Right lobe of liver (tissue), 6 donors: ENCODE measurements around the gene AQP1. TPM values are rescaled to one million over a fixed set of nuclear protein-coding genes. Genes with fewer than 3 reads are reported as not detected.

Source experiments
- ATAC-seq, 4 donors: fragments of 200-7000 bp; cut with Tn5 transposase; one replicate each; pipeline ENCODE4 v1.9.1; 2020; ENCODE audit warnings: mild to moderate bottlenecking in 4 of 4, moderate library complexity in 4 of 4
- DNase-seq, 3 donors: peaks; one replicate each; pipeline ENCODE4 v3.0.0-alpha.2; 2020
- H3K27ac ChIP-seq, 3 donors: fragments of 200-600 bp; one replicate each; pipeline ENCODE4 v1.8.0; 2022
- H3K27me3 ChIP-seq, 2 donors: fragments of 200-600 bp; one replicate each; pipeline ENCODE4 v1.8.0; 2022
- H3K36me3 ChIP-seq, 4 donors: fragments of 200-600 bp; sonication (generic) in 1 of 4; one replicate each; pipeline versions ENCODE4 v1.5.1 to v1.8.0; 2017 to 2022; ENCODE audit warnings: control low read depth in 1 of 4
- H3K4me1 ChIP-seq, 4 donors: fragments of 200-600 bp; sonication (generic) in 1 of 4; one replicate each; pipeline versions ENCODE4 v1.5.1 to v1.8.0; 2017 to 2022; ENCODE audit warnings: control low read depth in 1 of 4
- H3K4me3 ChIP-seq, 3 donors: fragments of 200-600 bp; one replicate each; pipeline ENCODE4 v1.8.0; 2022
- H3K9me3 ChIP-seq, 4 donors: fragments of 200-600 bp; sonication (generic) in 1 of 4; one replicate each; pipeline versions ENCODE4 v1.5.1 to v1.8.0; 2017 to 2022; ENCODE audit warnings: control low read depth in 1 of 4
- CTCF ChIP-seq, 4 donors: fragments of 200-600 bp in 3 of 4; fragments of 450-650 bp in 1 of 4; IDR thresholded peaks; one replicate each; pipeline versions ENCODE4 v1.5.1 to v1.8.0; 2016 to 2022; ENCODE audit warnings: antibody characterized with exemption in 4 of 4, mild to moderate bottlenecking in 2 of 4
- POLR2A ChIP-seq: fragments of 450-650 bp; IDR thresholded peaks from one replicate; pipeline ENCODE4 v1.6.1; 2017; ENCODE audit warnings: antibody characterized with exemption, mild to moderate bottlenecking
- WGBS: methylation state at CpG from one replicate; pipeline ENCODE4 v1.1.6; 2018; ENCODE audit warnings: low coverage, low lambda C conversion rate; ENCODE audit not compliant: insufficient coverage; ENCODE audit errors: missing lambda C conversion rate; 5-methylcytosine and 5-hydroxymethylcytosine counted together
- intact Hi-C, 2 donors: fragments of 100-400 bp; cut with DNase I; formaldehyde crosslinking; loops; one replicate each; pipeline versions ENCODE4 v1.11.2 to v1.14.1; 2022
- total RNA-seq, 6 experiments: library from RNA; depleted of rRNA in 2 of 6; stranded (reverse); fragments of >200 nt in 2 of 6; fragmentation: NEBNext Ultra II Directional in 3 of 6; extraction: Animal tissue kit (Norgen Biotek cat#: 25700) in 3 of 6; gene quantifications; one replicate each; pipeline versions ENCODE4 v1.1.0 to v1.2.4, GENCODE V29; 2016 to 2023
- donor health status: DM: no; HTN: yes; CAD: no.
- donor health status: DM: no; HTN: no; CAD: no.
- donor health status: DM: no; HTN: no; CAD: no.
- donor health status: DM: no; HTN: yes; CAD: no.
- donor health status: DM: no; HTN: yes; CAD: no.

Gene AQP1
- total RNA-seq, 6 experiments from 2014 or later = 11.3 to 20.8 (median 14.8) TPM

GRCh38 chr7:30956704-30957103, 45.1 kb downstream of the AQP1 start:
- no peaks in the 10 kb centered on the region for H3K27me3 ChIP-seq
- 87% methylated on average over 1 of the region's 1 CpG for WGBS
- H3K9me3 ChIP-seq = no peaks in the 10 kb centered on the region
- intact Hi-C loops = no loop called here
- TF ChIP-seq POLR2A (no peak), CTCF (IDR thresholded peaks at IDR 0.05) (no peak)
- H3K4me3 ChIP-seq = no peak overlapping the region
- no peak for ATAC-seq
- H3K27ac ChIP-seq = no peak overlapping the region
- no peaks in the 10 kb centered on the region for H3K36me3 ChIP-seq
- H3K4me1 ChIP-seq = no peaks in the 10 kb centered on the region
- no peak for DNase-seq

GRCh38 chr7:30963842-30964241, 52.2 kb downstream of the AQP1 start, which contains the start of gene GHRHR:
TSS of gene GHRHR (plus strand) at chr7:30963953. CDS start at chr7:30964069, 116 bp downstream.
- Histone ChIP-seq H3K9me3 (no peaks in the 10 kb centered on the region), H3K36me3 (no peaks in the 10 kb centered on the region), H3K4me3 (no peak within 1 kb of the TSS), H3K27me3 (no peaks in the 10 kb centered on the region), H3K4me1 (no peaks in the 10 kb centered on the region), H3K27ac (no peak within 1 kb of the TSS)
- DNase-seq (no peak), ATAC-seq (peak in 1 of 4 donors; percentile 27)
- intact Hi-C loops = no loop called here
- TF ChIP-seq CTCF (IDR thresholded peaks at IDR 0.05) (no peak), POLR2A (no peak)
- no CpG with 5 or more reads among the region's 11 CpGs for WGBS

GRCh38 chr7:30965372-30965771, 53.7 kb downstream of the AQP1 start:
- no peaks in the 10 kb centered on the region for H3K36me3 ChIP-seq
- intact Hi-C loops = no loop called here
- H3K4me1 ChIP-seq = no peaks in the 10 kb centered on the region
- H3K27ac ChIP-seq = no peak overlapping the region
- ATAC-seq (no peak), DNase-seq (no peak)
- H3K9me3 ChIP-seq = no peaks in the 10 kb centered on the region
- H3K4me3 ChIP-seq = no peak overlapping the region
- H3K27me3 ChIP-seq = no peaks in the 10 kb centered on the region
- TF ChIP-seq CTCF (IDR thresholded peaks at IDR 0.05) (no peak), POLR2A (no peak)
- no CpG with 5 or more reads among the region's 4 CpGs for WGBS

GRCh38 chr7:30965883-30966282, 54.2 kb downstream of the AQP1 start:
- H3K27ac ChIP-seq = no peak overlapping the region
- ATAC-seq (no peak), DNase-seq (no peak)
- WGBS = 53% methylated on average over 6 of the region's 9 CpGs
- H3K4me3 ChIP-seq = no peak overlapping the region
- no peaks in the 10 kb centered on the region for H3K9me3 ChIP-seq
- no peaks in the 10 kb centered on the region for H3K27me3 ChIP-seq
- intact Hi-C loops = no loop called here
- no peaks in the 10 kb centered on the region for H3K36me3 ChIP-seq
- no peaks in the 10 kb centered on the region for H3K4me1 ChIP-seq
- TF ChIP-seq POLR2A = no peak
- no peak for TF ChIP-seq CTCF (IDR thresholded peaks at IDR 0.05)

- WGBS = 58% methylated on average over 2 of the region's 2 CpGs
Measured at GRCh38 chr7:30968294-30968693, 56.6 kb downstream of the AQP1 start.

More at GRCh38 chr7:30968294-30968693, 56.6 kb downstream of the AQP1 start:
- intact Hi-C loops = no loop called here
- no peak overlapping the region for H3K4me3 ChIP-seq
- DNase-seq (no peak), ATAC-seq (no peak)
- H3K27ac ChIP-seq = no peak overlapping the region
- no peaks in the 10 kb centered on the region for H3K9me3 ChIP-seq
- no peaks in the 10 kb centered on the region for H3K4me1 ChIP-seq
- no peaks in the 10 kb centered on the region for H3K36me3 ChIP-seq
- TF ChIP-seq CTCF (IDR thresholded peaks at IDR 0.05) (no peak), POLR2A (no peak)
- H3K27me3 ChIP-seq = no peaks in the 10 kb centered on the region
